ENCODE data around the gene VMO1. TPM values are rescaled to one million over a fixed set of nuclear protein-coding genes. Genes with fewer than 3 reads are reported as not detected.

The VMO1 gene
- total and polyA plus RNA-seq, 2 donors (not counting 3 experiments of a cell fraction or from before 2014, with no cell fraction given) = 0.23 TPM; not detected in 1

GRCh38 chr17:4806456-4806776 is 20.3 kb upstream of the VMO1 start:
- Histone ChIP-seq H3K36me3 (ENCODE audit: control insufficient read depth in 2 of 2, extremely low read depth in 1 of 2, insufficient read depth in 2 of 2, low read length in 2 of 2) (peaks cover under 1 to 9% of the 10 kb centered on the region in 2 experiments), H3K79me2 (ENCODE audit: control insufficient read depth, insufficient read depth, low read length) (no peaks in the 10 kb centered on the region), H3K4me3 (replicated peaks in 1 of 3; ENCODE audit: insufficient read depth in 1 of 3, low read depth in 1 of 3, low read length in 3 of 3) (peak overlapping the region; percentile 87 to 96 (median 91)), H3K9me1 (replicated peaks; ENCODE audit: control insufficient read depth, extremely low read depth, insufficient read depth, low read length) (no peaks in the 10 kb centered on the region), H3K27me3 (ENCODE audit: control insufficient read depth in 2 of 2, insufficient read depth in 2 of 2, low read length in 2 of 2) (no peaks in the 10 kb centered on the region), H3K4me2 (ENCODE audit: insufficient read depth, low read length) (peak overlapping the region; percentile 97), H3K4me1 (ENCODE audit: control insufficient read depth, extremely low read depth, insufficient read depth, low read length) (peaks cover 11% of the 10 kb centered on the region), H3K9ac (replicated peaks; ENCODE audit: extremely low read depth, insufficient read depth, low read length) (peak overlapping the region; percentile 80), H3K9me3 (replicated peaks; ENCODE audit: control insufficient read depth, insufficient read depth, low read length) (no peaks in the 10 kb centered on the region), H4K20me1 (replicated peaks; ENCODE audit: control insufficient read depth, extremely low read depth, insufficient read depth, low read length) (no peaks in the 10 kb centered on the region), H3K27ac (ENCODE audit: insufficient read depth, low read depth, low read length) (no peak overlapping the region), H2AFZ (ENCODE audit: low read depth, low read length) (peak overlapping the region; percentile 98)
- TF ChIP-seq JUN (IDR thresholded peaks at IDR 0.05; ENCODE audit: borderline replicate concordance, insufficient read depth, insufficient read length, low read depth) = no peak
- no peak for TF ChIP-seq POLR2AphosphoS5 (IDR thresholded peaks at IDR 0.05; ENCODE audit: insufficient read depth, low read depth, low read length)
- no peak for TF ChIP-seq GATA2 (IDR thresholded peaks at IDR 0.05; ENCODE audit: insufficient read depth, insufficient read length, low read depth, low read length)
- TF ChIP-seq MYC (IDR thresholded peaks at IDR 0.05; ENCODE audit: low read depth, low read length) = no peak
- no peak for TF ChIP-seq EZH2 (IDR thresholded peaks at IDR 0.05; ENCODE audit: borderline replicate concordance, low read depth, low read length, severe bottlenecking)
- no peak for TF ChIP-seq POLR2A (IDR thresholded peaks at IDR 0.05; ENCODE audit: low read depth, low read length)
- no peak for TF ChIP-seq FOS (IDR thresholded peaks at IDR 0.05; ENCODE audit: borderline replicate concordance, insufficient read depth, low read length)
- no peak for TF ChIP-seq MAX (IDR thresholded peaks at IDR 0.05; ENCODE audit: insufficient read depth, insufficient read length)
- TF ChIP-seq, protein P1, sequence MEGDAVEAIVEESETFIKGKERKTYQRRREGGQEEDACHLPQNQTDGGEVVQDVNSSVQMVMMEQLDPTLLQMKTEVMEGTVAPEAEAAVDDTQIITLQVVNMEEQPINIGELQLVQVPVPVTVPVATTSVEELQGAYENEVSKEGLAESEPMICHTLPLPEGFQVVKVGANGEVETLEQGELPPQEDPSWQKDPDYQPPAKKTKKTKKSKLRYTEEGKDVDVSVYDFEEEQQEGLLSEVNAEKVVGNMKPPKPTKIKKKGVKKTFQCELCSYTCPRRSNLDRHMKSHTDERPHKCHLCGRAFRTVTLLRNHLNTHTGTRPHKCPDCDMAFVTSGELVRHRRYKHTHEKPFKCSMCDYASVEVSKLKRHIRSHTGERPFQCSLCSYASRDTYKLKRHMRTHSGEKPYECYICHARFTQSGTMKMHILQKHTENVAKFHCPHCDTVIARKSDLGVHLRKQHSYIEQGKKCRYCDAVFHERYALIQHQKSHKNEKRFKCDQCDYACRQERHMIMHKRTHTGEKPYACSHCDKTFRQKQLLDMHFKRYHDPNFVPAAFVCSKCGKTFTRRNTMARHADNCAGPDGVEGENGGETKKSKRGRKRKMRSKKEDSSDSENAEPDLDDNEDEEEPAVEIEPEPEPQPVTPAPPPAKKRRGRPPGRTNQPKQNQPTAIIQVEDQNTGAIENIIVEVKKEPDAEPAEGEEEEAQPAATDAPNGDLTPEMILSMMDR (IDR thresholded peaks at IDR 0.05; ENCODE audit: extremely low read depth in 1 of 2, insufficient read depth in 1 of 2, low read depth in 1 of 2, low read length in 2 of 2) = no peak
- intact Hi-C loops (cut with micrococcal nuclease) = no loop called here
- TSS peak; percentile 55 for BruUV-seq (replicated peaks)
- DNase-seq (ENCODE audit: low read depth, low spot score) = no peak
- no peak for FAIRE-seq
- POLR2A ChIA-PET = interaction anchor here (0.8 to 1.0 kb wide), 2 partner anchors 11 to 52 kb away, joined by 3 to 5 read pairs; partner anchors contain the start of gene PSMB6
- dilution Hi-C loops (cut with MboI; ENCODE audit: extremely low pct_ligation_motif_present, low sequenced_read_pairs) = no loop called here
- CTCF ChIA-PET = interaction anchor here (1.0 to 3.2 kb wide), 7 partner anchors 10 to 96 kb away, joined by 4 to 14 read pairs (median 8); partner anchors contain the start of genes ARRB2, GLTPD2, PSMB6 and VMO1
